HG02943 (cell line): ENCODE measurements around the gene CSTPP1.

Experiments used
- ATAC-seq: cut with Tn5 transposase; IDR thresholded peaks from one replicate; pipeline ENCODE4 v1.9.1; 2021; ENCODE audit warnings: mild to moderate bottlenecking, low read depth, moderate library complexity; ENCODE audit not compliant: unreplicated experiment

CSTPP1 gene

GRCh38 chr11:47028195-47029093, 91.9 kb downstream of the CSTPP1 start:
- ATAC-seq: no peak

GRCh38 chr11:47033439-47033838, 96.9 kb downstream of the CSTPP1 start:
- no peak for ATAC-seq

GRCh38 chr11:47034091-47034490, 97.5 kb downstream of the CSTPP1 start:
- ATAC-seq: no peak

DNA sequence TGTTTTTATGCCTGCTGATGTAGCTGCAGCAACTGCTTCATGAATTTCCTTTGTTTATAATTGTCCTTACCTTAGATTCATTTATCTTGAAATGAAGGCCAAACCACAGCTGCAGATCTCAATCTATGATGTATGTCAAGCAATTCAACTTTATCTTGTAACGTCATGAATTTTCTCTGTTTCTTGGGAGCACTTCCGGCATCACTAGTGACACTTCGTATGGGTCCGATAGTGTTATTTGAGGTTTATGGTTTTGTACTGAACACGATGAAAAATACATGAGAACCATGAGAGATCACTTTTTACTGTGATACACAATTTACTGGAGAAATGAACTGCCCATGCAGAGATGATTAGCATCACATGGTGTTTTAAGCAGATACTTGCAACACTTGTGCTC, 98.5 kb downstream of the CSTPP1 start:
- ATAC-seq: no peak

DNA sequence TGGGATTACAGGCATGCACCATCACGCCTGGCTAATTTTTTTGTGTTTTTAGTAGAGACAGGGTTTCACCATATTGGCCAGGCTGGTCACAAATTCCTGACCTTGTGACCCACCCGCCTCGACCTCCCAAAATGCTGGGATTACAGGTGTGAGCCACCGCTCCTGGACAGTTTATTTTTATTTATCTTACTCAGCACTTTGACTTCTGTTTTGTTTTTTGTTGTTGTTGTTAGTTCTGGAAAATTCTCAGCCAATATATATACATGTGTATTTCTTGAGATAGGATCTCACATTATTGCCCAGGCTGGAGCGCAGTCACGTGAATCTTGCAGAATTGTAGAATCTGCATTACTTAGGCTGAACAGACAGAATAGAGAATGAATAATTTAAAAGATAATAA, 107.6 kb downstream of the CSTPP1 start:
- no peak for ATAC-seq

- no peak for ATAC-seq
Measured at GRCh38 chr11:47047972-47048371, 111.4 kb downstream of the CSTPP1 start.

GRCh38 chr11:47050284-47050683, 113.7 kb downstream of the CSTPP1 start:
- ATAC-seq: no peak

DNA sequence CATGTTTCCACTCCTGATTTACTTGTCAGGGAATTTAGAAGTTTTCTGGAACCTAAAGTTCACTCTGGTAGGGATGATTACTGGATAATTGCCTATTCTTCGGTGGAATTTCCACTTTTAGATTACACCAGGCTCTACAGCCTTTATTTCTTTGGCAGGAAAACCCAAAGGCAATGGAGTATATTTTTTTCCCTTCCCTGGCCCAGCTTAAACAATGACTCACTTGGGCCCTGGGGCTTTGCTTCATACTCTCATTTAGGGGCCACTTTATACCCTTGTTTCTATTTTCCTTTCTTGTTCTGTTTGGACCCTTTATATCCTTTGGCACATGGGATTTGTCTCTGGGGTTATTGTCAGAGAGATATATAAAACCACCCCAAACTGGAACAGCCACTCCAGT, 114.7 kb downstream of the CSTPP1 start:
- no peak for ATAC-seq

DNA sequence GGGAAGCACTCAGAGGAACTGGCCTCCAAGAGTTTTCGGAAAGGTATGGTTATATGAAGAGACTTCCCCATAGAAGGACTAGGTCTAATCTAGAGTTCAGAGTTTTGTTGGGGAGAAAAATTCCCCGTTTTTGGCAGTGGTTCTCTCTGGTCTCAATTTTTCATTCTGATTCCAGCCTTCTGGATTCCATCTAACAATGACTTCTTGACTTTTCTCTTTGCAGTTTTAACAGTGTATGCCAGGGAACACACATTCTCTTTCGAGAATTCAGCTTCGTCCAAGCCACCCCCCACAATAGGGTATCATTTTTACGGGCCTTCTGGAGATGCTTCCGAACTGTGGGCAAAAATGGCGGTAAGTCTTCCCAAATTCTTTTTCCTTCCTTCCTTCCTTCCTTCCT, 115.6 kb downstream of the CSTPP1 start:
- ATAC-seq: no peak

GRCh38 chr11:47052576-47052975, 116.0 kb downstream of the CSTPP1 start:
- ATAC-seq: no peak

DNA sequence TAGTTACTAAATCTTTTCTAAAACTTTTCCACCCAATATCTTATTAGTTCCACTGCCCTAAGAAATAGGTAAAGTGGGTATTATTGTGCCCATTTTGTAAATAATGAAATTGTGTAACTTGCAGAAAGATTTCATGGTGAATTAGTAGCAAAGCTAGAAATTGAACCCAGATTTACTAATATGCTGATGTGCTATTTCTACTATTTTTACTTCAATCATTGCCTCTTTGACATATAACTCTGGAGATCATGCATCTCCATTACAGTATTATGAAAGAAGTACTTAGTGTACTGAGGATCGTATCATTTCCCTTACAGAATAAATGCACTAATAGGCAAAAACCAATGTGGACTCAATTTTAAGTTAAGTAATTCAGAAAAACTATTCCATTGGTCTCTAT, 119.0 kb downstream of the CSTPP1 start:
- no peak for ATAC-seq

- no peak for ATAC-seq
Measured at GRCh38 chr11:47056261-47056915, 119.8 kb downstream of the CSTPP1 start.

DNA sequence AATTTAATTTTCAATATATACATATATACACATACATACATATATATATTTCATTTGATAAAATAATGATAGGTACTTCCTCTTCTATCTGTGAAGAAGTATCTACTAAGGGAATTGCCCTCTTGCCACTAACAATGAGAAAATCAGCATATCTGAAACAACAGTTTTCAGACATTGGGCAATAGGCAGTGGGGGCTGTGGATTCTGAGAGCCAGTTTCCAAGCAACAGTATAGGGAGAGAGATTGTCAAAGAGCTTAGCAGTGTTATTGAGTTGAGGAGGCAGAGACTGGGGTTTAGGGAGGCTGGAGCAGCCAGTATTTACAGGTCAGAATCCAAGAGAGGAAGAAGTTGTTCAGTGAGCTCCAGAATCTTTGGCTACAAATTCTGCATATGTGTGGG, 120.8 kb downstream of the CSTPP1 start:
- no peak for ATAC-seq

- ATAC-seq: no peak
Measured at GRCh38 chr11:47060807-47061206, 124.2 kb downstream of the CSTPP1 start.

DNA sequence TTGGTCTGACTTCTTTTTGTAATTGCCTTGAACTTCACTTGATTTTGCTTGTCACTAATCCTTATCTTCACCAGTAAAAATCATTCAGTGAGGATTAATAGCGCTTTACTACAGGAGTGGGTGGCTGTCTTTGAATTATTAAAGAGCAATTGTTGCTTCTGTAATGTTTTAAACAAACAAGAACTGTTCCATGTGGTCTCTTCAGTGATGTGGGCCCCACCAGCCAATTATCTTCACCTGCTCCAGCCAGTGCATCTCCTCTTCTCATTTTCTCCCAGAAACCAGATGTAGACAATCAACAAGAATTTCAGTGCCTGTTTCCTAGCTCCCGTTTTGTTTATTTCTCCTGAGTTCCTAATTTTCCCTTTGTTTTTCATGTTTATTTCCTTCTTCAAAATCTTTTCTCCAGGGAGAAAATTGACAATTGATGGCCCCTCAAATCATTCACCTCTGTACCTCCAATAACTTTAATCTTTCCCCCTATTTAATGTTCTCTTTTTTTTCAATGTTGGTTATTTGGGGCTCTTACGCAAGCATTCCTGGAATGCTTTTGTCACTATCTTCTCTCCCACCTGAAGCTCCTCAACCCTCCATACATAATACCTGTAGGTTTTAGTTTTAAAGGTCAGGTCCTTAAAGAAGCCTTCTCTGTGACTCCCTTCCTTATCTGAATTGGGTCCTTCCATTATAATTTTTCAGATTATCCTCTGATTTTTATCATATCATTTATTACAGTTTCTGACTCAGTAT, 125.0 kb downstream of the CSTPP1 start:
- ATAC-seq: no peak

DNA sequence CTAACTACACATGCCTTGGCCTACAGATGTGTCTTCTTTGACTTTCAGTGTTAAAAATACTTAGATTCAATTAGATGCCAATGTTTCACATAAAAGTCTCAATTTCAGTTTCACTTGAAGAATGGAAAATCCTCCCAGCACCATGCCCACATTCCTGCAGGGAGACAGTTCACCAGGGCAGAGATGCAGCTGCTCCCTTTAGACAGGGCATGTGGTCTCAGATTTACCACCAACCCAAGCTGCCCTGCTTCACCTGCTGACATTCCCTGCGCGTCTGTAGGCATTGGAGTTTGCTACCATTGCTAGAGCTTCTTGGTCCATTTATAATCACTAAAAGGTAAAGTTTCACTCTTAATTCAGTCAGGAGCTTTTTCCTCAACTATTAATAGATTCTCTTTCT, 126.2 kb downstream of the CSTPP1 start:
- ATAC-seq: no peak

DNA sequence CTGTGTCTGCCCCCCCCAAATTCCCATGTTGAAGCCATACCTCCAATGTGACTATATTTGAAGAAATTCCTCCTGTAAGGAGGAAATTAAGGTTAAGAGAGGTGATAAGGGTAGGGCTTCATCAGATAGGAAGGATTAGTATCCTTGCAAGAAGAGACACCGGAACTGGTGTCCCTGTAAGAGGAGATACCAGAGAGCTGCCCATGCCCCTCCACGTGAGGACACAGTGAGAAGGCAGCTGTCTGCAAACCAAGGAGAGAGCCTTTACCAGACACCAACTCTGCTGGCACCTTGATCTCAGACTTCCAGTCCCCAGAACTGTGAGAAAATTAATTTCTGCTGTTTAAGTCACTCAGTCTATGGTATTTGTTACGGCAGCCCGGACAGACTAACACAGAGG, 130.8 kb downstream of the CSTPP1 start:
- ATAC-seq: no peak

DNA sequence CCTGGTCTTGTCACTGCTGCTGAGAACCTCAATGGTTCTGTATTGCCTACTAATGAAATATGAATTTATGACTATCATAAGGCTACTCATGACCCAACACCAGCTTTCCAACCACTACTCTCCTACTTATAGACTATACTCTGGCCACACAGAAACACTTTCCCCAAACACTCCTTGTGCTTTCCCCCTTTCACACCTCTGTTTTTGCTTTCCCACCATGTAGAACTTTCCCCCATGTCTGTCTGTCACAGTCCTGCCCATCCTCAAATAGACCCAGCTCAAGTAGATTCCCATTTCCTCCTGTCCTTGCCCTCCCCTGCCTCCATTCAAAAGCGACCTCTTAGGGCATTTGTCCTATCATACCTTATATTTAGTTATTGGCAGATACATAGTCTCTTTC, 134.2 kb downstream of the CSTPP1 start:
- ATAC-seq: no peak

DNA sequence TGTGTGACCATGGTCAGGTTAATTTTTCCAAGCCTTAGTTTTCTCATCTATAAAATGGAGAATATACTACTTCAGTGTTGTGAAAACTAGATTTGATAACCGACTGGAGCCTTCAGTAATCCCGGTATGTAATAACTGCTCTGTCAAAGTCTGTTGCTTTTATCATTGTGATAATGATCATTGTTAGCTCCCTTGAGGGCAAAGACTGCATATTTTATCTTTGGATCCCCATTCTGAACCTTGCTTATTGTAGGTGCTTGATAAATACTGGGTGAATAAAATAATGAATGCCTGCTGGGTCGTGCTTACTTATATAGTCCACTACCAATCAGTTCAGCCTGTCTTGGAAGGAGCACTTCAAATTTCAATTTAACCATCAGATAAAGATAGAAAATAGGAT, 134.8 kb downstream of the CSTPP1 start:
- ATAC-seq: no peak

DNA sequence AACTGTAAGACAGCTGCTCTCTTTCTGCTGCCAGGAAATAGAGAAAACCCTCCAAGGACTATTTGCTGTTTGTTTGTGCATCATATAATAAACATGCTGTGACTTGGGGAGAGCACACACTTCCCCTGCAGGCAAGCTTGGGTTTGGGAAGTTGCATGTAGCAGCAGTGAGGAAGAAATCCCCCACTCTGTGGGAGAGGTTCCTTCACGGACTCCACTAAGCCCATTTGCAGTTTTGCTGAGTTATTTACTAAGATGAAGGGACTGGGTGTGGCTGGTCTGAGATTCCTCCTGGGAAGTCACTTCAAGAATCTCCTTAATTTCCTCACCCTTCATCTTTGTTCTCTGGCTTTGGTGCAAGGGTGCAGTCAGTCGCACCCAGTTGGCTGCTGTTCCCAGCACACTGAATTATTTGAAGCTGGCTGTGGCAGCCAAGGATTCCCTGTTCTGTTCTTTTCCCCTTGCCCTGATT, 135.3 kb downstream of the CSTPP1 start:
- ATAC-seq: no peak
